Measurements from ENCODE around the gene SCRN1. TPM values are rescaled to one million over a fixed set of nuclear protein-coding genes. Genes with fewer than 3 reads are reported as not detected.

The SCRN1 gene
- total RNA-seq: 13.4 TPM
- long read RNA-seq, full-length matches to known transcripts: 25 of 37 reads
- long read RNA-seq, partial matches to known transcripts: 2 of 37 reads
- long read RNA-seq, other reads (novel, unspliced or antisense): 10 of 37 reads

DNA sequence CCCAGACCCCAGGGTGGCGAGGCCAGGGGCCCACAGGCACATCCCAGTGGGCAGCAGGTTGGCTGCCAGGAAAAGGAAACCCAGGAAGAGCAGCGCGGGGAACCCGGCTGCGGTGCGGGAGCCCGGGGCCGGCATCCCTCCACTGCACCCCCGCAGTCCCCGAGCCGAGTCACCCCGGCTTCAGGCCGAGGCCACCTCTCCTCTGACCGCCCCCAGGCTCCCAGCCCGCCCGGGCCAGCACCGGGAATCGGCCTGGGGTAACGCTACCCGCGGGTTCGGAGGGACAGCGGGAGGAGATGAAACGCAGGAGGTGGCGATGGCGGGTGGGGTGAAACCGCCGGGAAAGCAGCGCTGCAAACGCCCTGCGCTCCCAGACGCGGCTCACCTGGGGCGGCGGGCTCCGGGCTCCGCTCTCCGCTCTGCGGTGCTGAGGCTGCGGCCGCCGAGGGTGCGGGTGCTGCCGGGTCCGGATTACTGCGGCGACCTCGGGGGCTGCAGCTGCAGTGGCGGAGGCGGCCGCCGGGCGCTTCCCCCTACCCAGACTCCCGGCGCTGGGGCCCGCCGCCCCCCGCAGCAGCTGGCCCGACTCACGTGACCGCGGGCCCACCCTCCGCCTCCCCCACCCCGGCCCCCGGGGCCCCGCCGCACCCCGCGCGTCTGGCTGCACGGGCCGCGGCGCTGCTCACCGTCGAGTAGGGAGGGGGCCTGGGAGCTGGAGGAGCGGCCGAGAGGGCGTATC is at the start of gene SCRN1:
Gene SCRN1, minus strand, starts transcription at position 545 of the 739 bp plus-strand sequence. CDS start 20,734 bp downstream, outside the sequence.
- peak; percentile 42 for DNase-seq
- Histone ChIP-seq H3K27me3 (ENCODE audit: low read depth) (peaks cover 43% of the 10 kb centered on the region), H3K27ac (replicated peaks) (peak within 1 kb of the TSS; percentile 82)

GRCh38 chr7:30038196-30038980 is 48.8 kb upstream of the SCRN1 start:
- intact Hi-C loops (cut with micrococcal nuclease): no loop called here
- no peak for DNase-seq
- Histone ChIP-seq H3K27me3 (ENCODE audit: low read depth) (no peaks in the 10 kb centered on the region), H3K9me3 (replicated peaks) (no peaks in the 10 kb centered on the region), H3K36me3 (no peaks in the 10 kb centered on the region), H3K4me3 (no peak overlapping the region), H3K4me1 (peaks cover 16% of the 10 kb centered on the region), H3K27ac (replicated peaks) (peak overlapping the region; percentile 14)
- TF ChIP-seq, protein P1, sequence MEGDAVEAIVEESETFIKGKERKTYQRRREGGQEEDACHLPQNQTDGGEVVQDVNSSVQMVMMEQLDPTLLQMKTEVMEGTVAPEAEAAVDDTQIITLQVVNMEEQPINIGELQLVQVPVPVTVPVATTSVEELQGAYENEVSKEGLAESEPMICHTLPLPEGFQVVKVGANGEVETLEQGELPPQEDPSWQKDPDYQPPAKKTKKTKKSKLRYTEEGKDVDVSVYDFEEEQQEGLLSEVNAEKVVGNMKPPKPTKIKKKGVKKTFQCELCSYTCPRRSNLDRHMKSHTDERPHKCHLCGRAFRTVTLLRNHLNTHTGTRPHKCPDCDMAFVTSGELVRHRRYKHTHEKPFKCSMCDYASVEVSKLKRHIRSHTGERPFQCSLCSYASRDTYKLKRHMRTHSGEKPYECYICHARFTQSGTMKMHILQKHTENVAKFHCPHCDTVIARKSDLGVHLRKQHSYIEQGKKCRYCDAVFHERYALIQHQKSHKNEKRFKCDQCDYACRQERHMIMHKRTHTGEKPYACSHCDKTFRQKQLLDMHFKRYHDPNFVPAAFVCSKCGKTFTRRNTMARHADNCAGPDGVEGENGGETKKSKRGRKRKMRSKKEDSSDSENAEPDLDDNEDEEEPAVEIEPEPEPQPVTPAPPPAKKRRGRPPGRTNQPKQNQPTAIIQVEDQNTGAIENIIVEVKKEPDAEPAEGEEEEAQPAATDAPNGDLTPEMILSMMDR (IDR thresholded peaks at IDR 0.05; ENCODE audit: borderline replicate concordance): no peak

More for the DNA sequence above, at the start of gene SCRN1:
- intact Hi-C loops (cut with micrococcal nuclease): no loop called here
- peaks cover 20% of the 10 kb centered on the region for H3K4me1 ChIP-seq
- TF ChIP-seq, protein P1 (IDR thresholded peaks at IDR 0.05; ENCODE audit: borderline replicate concordance): no peak
- H3K4me3 ChIP-seq: peak within 1 kb of the TSS; percentile 78
- peaks cover 23% of the 10 kb centered on the region for H3K9me3 ChIP-seq (replicated peaks)
- H3K36me3 ChIP-seq: no peaks in the 10 kb centered on the region

DNA sequence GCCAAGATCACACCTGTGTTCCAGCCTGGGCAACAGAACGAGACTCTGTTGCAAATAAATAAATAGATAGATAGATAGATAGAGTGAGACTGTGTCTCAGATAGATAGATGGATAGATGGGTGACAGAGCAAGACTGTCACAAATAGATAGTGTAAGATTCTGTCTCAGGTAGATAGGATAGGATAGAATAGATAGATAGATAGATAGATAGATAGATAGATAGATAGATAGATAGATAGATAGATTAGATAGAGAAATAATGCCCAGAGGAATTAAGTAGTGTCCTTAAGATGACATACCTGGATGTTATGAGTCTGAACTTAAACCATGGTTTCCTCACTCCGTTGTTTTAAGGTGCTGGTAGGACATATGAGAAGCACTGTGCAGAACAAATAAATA is 46.6 kb upstream of the SCRN1 start:
- DNase-seq: no peak
- intact Hi-C loops (cut with micrococcal nuclease): no loop called here
- Histone ChIP-seq H3K36me3 (no peaks in the 10 kb centered on the region), H3K4me3 (no peak overlapping the region), H3K27ac (replicated peaks) (no peak overlapping the region), H3K27me3 (ENCODE audit: low read depth) (no peaks in the 10 kb centered on the region), H3K4me1 (peaks cover 27% of the 10 kb centered on the region), H3K9me3 (replicated peaks) (no peaks in the 10 kb centered on the region)
- TF ChIP-seq, protein P1 (IDR thresholded peaks at IDR 0.05; ENCODE audit: borderline replicate concordance): no peak

GRCh38 chr7:30034501-30034900 is 44.9 kb upstream of the SCRN1 start:
- intact Hi-C loops (cut with micrococcal nuclease): no loop called here
- no peak for DNase-seq
- no peaks in the 10 kb centered on the region for H3K9me3 ChIP-seq (replicated peaks)
- no peak overlapping the region for H3K27ac ChIP-seq (replicated peaks)
- H3K4me1 ChIP-seq: peaks cover 27% of the 10 kb centered on the region
- no peaks in the 10 kb centered on the region for H3K27me3 ChIP-seq (ENCODE audit: low read depth)
- TF ChIP-seq, protein P1 (IDR thresholded peaks at IDR 0.05; ENCODE audit: borderline replicate concordance): no peak
- H3K36me3 ChIP-seq: no peaks in the 10 kb centered on the region
- no peak overlapping the region for H3K4me3 ChIP-seq

- intact Hi-C loops (cut with micrococcal nuclease): no loop called here
- Histone ChIP-seq H3K27me3 (ENCODE audit: low read depth) (no peaks in the 10 kb centered on the region), H3K4me1 (peaks cover 46% of the 10 kb centered on the region), H3K36me3 (no peaks in the 10 kb centered on the region), H3K27ac (replicated peaks) (peak overlapping the region; percentile 50), H3K4me3 (no peak overlapping the region), H3K9me3 (replicated peaks) (no peaks in the 10 kb centered on the region)
- no peak for DNase-seq
- TF ChIP-seq, protein P1 (IDR thresholded peaks at IDR 0.05; ENCODE audit: borderline replicate concordance): no peak
Observed at GRCh38 chr7:30032310-30033125, 42.9 kb upstream of the SCRN1 start.
